HG03025 (cell line): ENCODE data around the gene CD300LG.
A peak's percentile ranks its signal among the peaks of the same experiment; 100 is the strongest.
"Not testable (repeated sequence)": the region's sequence is repeated elsewhere in the genome, so short reads cannot be mapped to it uniquely, and the experiment has no call there.

ENCODE experiments used
- ATAC-seq: cut with Tn5 transposase; IDR thresholded peaks from one replicate; pipeline ENCODE4 v1.9.1; 2021; ENCODE audit warnings: mild to moderate bottlenecking, moderate library complexity; ENCODE audit not compliant: unreplicated experiment, low FRiP score

Gene CD300LG

GRCh38 chr17:43877031-43877430 is 30.1 kb downstream of the CD300LG start:
- no peak for ATAC-seq

- ATAC-seq = no peak
Observed at GRCh38 chr17:43877451-43878155, 30.6 kb downstream of the CD300LG start.

GRCh38 chr17:43878260-43879175 is 31.5 kb downstream of the CD300LG start:
- ATAC-seq = no peak

- ATAC-seq = no peak
Observed at GRCh38 chr17:43879723-43880419, 32.9 kb downstream of the CD300LG start.

- no peak for ATAC-seq
Observed at GRCh38 chr17:43880420-43880991, 33.5 kb downstream of the CD300LG start.

GRCh38 chr17:43881181-43881580 is 34.2 kb downstream of the CD300LG start:
- no peak for ATAC-seq

GRCh38 chr17:43881758-43882505 is 35.0 kb downstream of the CD300LG start:
- ATAC-seq = no peak

GRCh38 chr17:43882761-43883415 is 35.9 kb downstream of the CD300LG start:
- ATAC-seq = no peak

- ATAC-seq = no peak
Observed at GRCh38 chr17:43888548-43888947, 41.6 kb downstream of the CD300LG start.

GRCh38 chr17:43890240-43890639 is 43.3 kb downstream of the CD300LG start:
- no peak for ATAC-seq

- ATAC-seq = no peak
Observed at GRCh38 chr17:43891851-43892646, 45.1 kb downstream of the CD300LG start.

GRCh38 chr17:43892647-43892952 is 45.6 kb downstream of the CD300LG start:
- ATAC-seq = no peak

GRCh38 chr17:43894494-43894893 is 47.5 kb downstream of the CD300LG start:
- not testable (repeated sequence) for ATAC-seq

GRCh38 chr17:43897831-43898230 is 50.9 kb downstream of the CD300LG start:
- ATAC-seq = no peak

- no peak for ATAC-seq
Observed at GRCh38 chr17:43898446-43898845, 51.5 kb downstream of the CD300LG start.

- ATAC-seq = peak; percentile 51
Observed at GRCh38 chr17:43900183-43900857, 53.3 kb downstream of the CD300LG start.

GRCh38 chr17:43900858-43901754 is 54.1 kb downstream of the CD300LG start:
- ATAC-seq = peak; percentile 7
